Activated naive CD8-positive, alpha-beta T cell treated with anti-CD3 and anti-CD28 coated beads for 36 hours (primary cell): ENCODE measurements around the gene GYG1. TPM values are rescaled to one million over a fixed set of nuclear protein-coding genes. Genes with fewer than 3 reads are reported as not detected.

Source experiments
- total RNA-seq, 2 experiments: library from RNA; stranded (reverse); gene quantifications; one replicate each; pipeline ENCODE4 v1.2.3, GENCODE V29; 2021

The GYG1 gene
- total RNA-seq, 2 experiments from 2014 or later, result 20.2 to 20.6 TPM

Other genes starting within 250 kb of the GYG1 start
- not detected for gene CPB1, start 163.7 kb upstream of the GYG1 start, total RNA-seq
- gene CPA3, start 126.2 kb upstream of the GYG1 start, total RNA-seq, result not detected
- 10 to 100 TPM; 19.8 to 20.8 TPM for gene HLTF, start 95.0 kb downstream of the GYG1 start, total RNA-seq
- gene HPS3, start 138.1 kb downstream of the GYG1 start, total RNA-seq, result 10 to 100 TPM; 14.0 to 17.5 TPM
- gene CP, start 230.3 kb downstream of the GYG1 start, total RNA-seq, result not detected